ENCODE results near the gene INPP5E.

The INPP5E gene

GRCh38 chr9:136466155-136466541 is 26.5 kb upstream of the INPP5E start:
- CTCF ChIA-PET, result interaction anchor here (1.0 kb wide), 1 partner anchor 26 kb away, joined by 3 read pairs; no protein-coding TSS in a partner anchor
- TF ChIP-seq ZSCAN30 (tag by site-specific recombination; IDR thresholded peaks at IDR 0.05), result no peak
- POLR2A ChIA-PET, result no interaction called here
- H3K9me3 ChIP-seq (ENCODE audit: control insufficient read depth, insufficient read depth, low read depth, low read length), result no peaks in the 10 kb centered on the region
- H3K27ac ChIP-seq (ENCODE audit: extremely low read depth, low read depth, low read length), result no peak overlapping the region
- no peaks in the 10 kb centered on the region for H3K4me1 ChIP-seq (ENCODE audit: control insufficient read depth, insufficient read depth, low read length)
- H3K4me3 ChIP-seq (ENCODE audit: low read depth, low read length), result no peak overlapping the region
- H3K36me3 ChIP-seq (ENCODE audit: control insufficient read depth in 2 of 2, insufficient read depth in 1 of 2, low read length in 2 of 2), result peaks cover 18 to 96% of the 10 kb centered on the region in 2 experiments

- POLR2A ChIA-PET, result no interaction called here
- CTCF ChIA-PET, result interaction anchor here (0.6 to 1.0 kb wide), 2 partner anchors 25 to 425 kb away, joined by 3 to 6 read pairs; no protein-coding TSS in a partner anchor
- Histone ChIP-seq H3K4me3 (ENCODE audit: low read depth, low read length) (no peak overlapping the region), H3K4me1 (ENCODE audit: control insufficient read depth, insufficient read depth, low read length) (no peaks in the 10 kb centered on the region), H3K36me3 (ENCODE audit: control insufficient read depth in 2 of 2, insufficient read depth in 1 of 2, low read length in 2 of 2) (peaks cover 21 to 96% of the 10 kb centered on the region in 2 experiments), H3K27ac (ENCODE audit: extremely low read depth, low read depth, low read length) (no peak overlapping the region), H3K9me3 (ENCODE audit: control insufficient read depth, insufficient read depth, low read depth, low read length) (no peaks in the 10 kb centered on the region)
- TF ChIP-seq ZNF24 (tag by site-specific recombination; IDR thresholded peaks at IDR 0.05) (no peak), ZNF585B (tag by site-specific recombination; IDR thresholded peaks at IDR 0.05) (no peak), ZNF26 (tag by site-specific recombination; IDR thresholded peaks at IDR 0.05) (no peak), ZNF747 (tag by site-specific recombination; IDR thresholded peaks at IDR 0.05) (no peak), ZFP37 (tag by site-specific recombination; IDR thresholded peaks at IDR 0.05) (no peak), HOXD13 (CRISPR knock-in tag; IDR thresholded peaks at IDR 0.05; ENCODE audit: borderline replicate concordance) (no peak), ZBTB21 (tag by site-specific recombination; IDR thresholded peaks at IDR 0.05) (no peak), ZNF214 (tag by site-specific recombination; IDR thresholded peaks at IDR 0.05; ENCODE audit: borderline replicate concordance) (no peak), ZNF768 (tag by site-specific recombination; IDR thresholded peaks at IDR 0.05) (no peak), ZSCAN4 (tag by site-specific recombination; IDR thresholded peaks at IDR 0.05) (no peak), ZNF660 (tag by site-specific recombination; IDR thresholded peaks at IDR 0.05) (no peak), RBAK (tag by site-specific recombination; IDR thresholded peaks at IDR 0.05) (no peak), ZFP69B (tag by site-specific recombination; IDR thresholded peaks at IDR 0.05) (no peak), TSHZ1 (tag by site-specific recombination; IDR thresholded peaks at IDR 0.05; ENCODE audit: borderline replicate concordance) (no peak), ZBTB26 (tag by site-specific recombination; optimal IDR thresholded peaks at IDR 0.05) (no peak), ZNF473 (tag by site-specific recombination; IDR thresholded peaks at IDR 0.05) (no peak), SETDB1 (IDR thresholded peaks at IDR 0.05; ENCODE audit: insufficient read length, low read length) (no peak)
These were observed 26.0 kb upstream of the INPP5E start for GRCh38 chr9:136465500-136466154.

All from HEK293 (cell line).